GM23338 (cell line): ENCODE data around the gene TTC9C.

Source experiments
- EZH2 ChIP-seq: fragments of 200-600 bp; sonication (generic); IDR thresholded peaks from one replicate; pipeline ENCODE4 v1.8.0; 2017; ENCODE audit warnings: antibody characterized with exemption, mild to moderate bottlenecking, low read depth; ENCODE audit not compliant: unreplicated experiment
- JUNB ChIP-seq: IDR thresholded peaks from one replicate; pipeline ENCODE4 v1.6.1; 2016; ENCODE audit warnings: antibody characterized with exemption; ENCODE audit not compliant: unreplicated experiment
- POLR2AphosphoS5 ChIP-seq: IDR thresholded peaks from 2 replicates; pipeline ENCODE4 v1.6.1; 2016; ENCODE audit warnings: antibody characterized with exemption, low read depth
- ZNF114 ChIP-seq: fragments of 250-450 bp; sonication (Bioruptor Pico); IDR thresholded peaks from 2 replicates; pipeline ENCODE4 v1.5.0; 2020; ENCODE audit warnings: mild to moderate bottlenecking, moderate library complexity
- ZNF331 ChIP-seq: fragments of 250-450 bp; sonication (Bioruptor Pico); IDR thresholded peaks from 2 replicates; pipeline ENCODE4 v1.5.0; 2020; ENCODE audit warnings: low read depth, mild to moderate bottlenecking, moderate library complexity
- TF ChIP-seq, protein P1 (sequence below), 2 experiments: fragments of 200-600 bp in 1 of 2; sonication (generic) in 1 of 2; conservative IDR thresholded peaks; 2 replicates each; pipeline versions ENCODE4 v1.5.1 to v1.6.1; 2016 to 2017; ENCODE audit warnings: antibody characterized with exemption in 2 of 2, low read depth in 2 of 2, mild to moderate bottlenecking in 2 of 2, moderate library complexity in 1 of 2
- TF ChIP-seq, protein P2 (sequence below): IDR thresholded peaks from one replicate; pipeline ENCODE4 v1.6.1; 2018; ENCODE audit warnings: antibody characterized with exemption; ENCODE audit not compliant: unreplicated experiment

DNA sequence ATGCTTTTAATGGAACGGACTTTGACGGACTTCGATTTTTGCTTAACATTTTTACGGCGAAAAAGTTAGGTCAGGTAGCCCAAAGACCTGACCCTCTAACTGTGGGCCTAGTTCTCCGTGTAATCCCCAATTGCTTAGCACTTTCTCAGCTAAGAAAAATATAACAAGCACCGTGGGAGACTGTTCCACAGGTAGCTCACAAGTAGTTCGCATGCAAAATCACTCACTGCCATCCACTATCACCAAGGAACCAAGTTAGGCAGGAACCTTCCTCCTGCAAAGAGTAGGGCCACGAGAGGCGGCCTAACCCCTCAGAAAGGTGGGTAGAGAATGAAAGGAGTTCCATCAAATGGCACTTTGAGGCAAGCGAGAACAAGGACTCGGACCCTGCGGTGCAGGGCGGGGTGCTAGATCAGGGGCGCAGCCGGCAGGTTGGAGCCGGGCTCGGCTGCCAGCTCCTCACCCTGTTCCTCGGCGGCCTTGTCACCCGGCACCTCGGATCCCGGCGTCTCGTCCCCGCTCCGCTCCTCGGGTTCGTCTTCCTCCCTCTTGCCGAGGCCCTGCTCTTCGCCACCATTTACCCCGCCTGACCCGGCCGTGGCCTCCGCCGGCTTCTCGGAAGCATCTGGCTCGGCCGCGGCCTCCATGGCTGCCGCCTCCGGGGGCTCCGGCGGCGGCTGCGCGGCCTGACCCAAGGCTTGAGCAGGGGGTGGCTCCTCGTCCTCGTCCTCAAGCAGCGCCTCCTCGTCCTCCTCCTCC is 2.0 kb upstream of the TTC9C start:
- TF ChIP-seq JUNB (no peak), EZH2 (no peak), ZNF331 (CRISPR knock-in tag) (no peak), ZNF114 (CRISPR knock-in tag) (no peak), POLR2AphosphoS5 (no peak)
- TF ChIP-seq, protein P1, sequence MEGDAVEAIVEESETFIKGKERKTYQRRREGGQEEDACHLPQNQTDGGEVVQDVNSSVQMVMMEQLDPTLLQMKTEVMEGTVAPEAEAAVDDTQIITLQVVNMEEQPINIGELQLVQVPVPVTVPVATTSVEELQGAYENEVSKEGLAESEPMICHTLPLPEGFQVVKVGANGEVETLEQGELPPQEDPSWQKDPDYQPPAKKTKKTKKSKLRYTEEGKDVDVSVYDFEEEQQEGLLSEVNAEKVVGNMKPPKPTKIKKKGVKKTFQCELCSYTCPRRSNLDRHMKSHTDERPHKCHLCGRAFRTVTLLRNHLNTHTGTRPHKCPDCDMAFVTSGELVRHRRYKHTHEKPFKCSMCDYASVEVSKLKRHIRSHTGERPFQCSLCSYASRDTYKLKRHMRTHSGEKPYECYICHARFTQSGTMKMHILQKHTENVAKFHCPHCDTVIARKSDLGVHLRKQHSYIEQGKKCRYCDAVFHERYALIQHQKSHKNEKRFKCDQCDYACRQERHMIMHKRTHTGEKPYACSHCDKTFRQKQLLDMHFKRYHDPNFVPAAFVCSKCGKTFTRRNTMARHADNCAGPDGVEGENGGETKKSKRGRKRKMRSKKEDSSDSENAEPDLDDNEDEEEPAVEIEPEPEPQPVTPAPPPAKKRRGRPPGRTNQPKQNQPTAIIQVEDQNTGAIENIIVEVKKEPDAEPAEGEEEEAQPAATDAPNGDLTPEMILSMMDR (conservative IDR thresholded peaks at IDR 0.05; ENCODE audit: low read depth in 2 of 2), result no peak
- TF ChIP-seq, protein P2, sequence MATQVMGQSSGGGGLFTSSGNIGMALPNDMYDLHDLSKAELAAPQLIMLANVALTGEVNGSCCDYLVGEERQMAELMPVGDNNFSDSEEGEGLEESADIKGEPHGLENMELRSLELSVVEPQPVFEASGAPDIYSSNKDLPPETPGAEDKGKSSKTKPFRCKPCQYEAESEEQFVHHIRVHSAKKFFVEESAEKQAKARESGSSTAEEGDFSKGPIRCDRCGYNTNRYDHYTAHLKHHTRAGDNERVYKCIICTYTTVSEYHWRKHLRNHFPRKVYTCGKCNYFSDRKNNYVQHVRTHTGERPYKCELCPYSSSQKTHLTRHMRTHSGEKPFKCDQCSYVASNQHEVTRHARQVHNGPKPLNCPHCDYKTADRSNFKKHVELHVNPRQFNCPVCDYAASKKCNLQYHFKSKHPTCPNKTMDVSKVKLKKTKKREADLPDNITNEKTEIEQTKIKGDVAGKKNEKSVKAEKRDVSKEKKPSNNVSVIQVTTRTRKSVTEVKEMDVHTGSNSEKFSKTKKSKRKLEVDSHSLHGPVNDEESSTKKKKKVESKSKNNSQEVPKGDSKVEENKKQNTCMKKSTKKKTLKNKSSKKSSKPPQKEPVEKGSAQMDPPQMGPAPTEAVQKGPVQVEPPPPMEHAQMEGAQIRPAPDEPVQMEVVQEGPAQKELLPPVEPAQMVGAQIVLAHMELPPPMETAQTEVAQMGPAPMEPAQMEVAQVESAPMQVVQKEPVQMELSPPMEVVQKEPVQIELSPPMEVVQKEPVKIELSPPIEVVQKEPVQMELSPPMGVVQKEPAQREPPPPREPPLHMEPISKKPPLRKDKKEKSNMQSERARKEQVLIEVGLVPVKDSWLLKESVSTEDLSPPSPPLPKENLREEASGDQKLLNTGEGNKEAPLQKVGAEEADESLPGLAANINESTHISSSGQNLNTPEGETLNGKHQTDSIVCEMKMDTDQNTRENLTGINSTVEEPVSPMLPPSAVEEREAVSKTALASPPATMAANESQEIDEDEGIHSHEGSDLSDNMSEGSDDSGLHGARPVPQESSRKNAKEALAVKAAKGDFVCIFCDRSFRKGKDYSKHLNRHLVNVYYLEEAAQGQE, result no peak
